ENCODE data around the gene FECH.
"Not testable (repeated sequence)": the region's sequence is repeated elsewhere in the genome, so short reads cannot be mapped to it uniquely, and the experiment has no call there.

The FECH gene

GRCh38 chr18:57527556-57528229 is 58.8 kb downstream of the FECH start:
- peak in 1 of 4 experiments; percentile 0 for DNase-seq

- no peak for DNase-seq
These were observed 63.1 kb downstream of the FECH start for GRCh38 chr18:57523171-57523956.

GRCh38 chr18:57522348-57522747 is 64.2 kb downstream of the FECH start:
- not testable (repeated sequence) for DNase-seq

GRCh38 chr18:57519668-57520424 is 66.7 kb downstream of the FECH start:
- DNase-seq, result no peak

GRCh38 chr18:57518533-57518932 is 68.0 kb downstream of the FECH start:
- no peak for DNase-seq

GRCh38 chr18:57516056-57516455 is 70.4 kb downstream of the FECH start:
- DNase-seq, result no peak

- DNase-seq, result no peak
These were observed 81.3 kb downstream of the FECH start for GRCh38 chr18:57505231-57505630.

- no peak for DNase-seq
These were observed 83.9 kb downstream of the FECH start for GRCh38 chr18:57502624-57503023.

GRCh38 chr18:57498682-57499256 is 87.7 kb downstream of the FECH start:
- DNase-seq, result no peak
